ENCODE results near the gene MOCS1.

MOCS1 gene

GRCh38 chr6:39855356-39855995, 78.8 kb downstream of the MOCS1 start:
- H3K4me3 ChIP-seq (ENCODE audit: low read depth, low read length), result no peak overlapping the region
- TF ChIP-seq CTCF (IDR thresholded peaks at IDR 0.05; ENCODE audit: borderline replicate concordance, insufficient read depth, low read depth, low read length), result no peak

Data from GM12875 (cell line).